Tibial nerve (tissue), 3 donors: ENCODE results near the gene SLC4A1AP.

Source experiments
- CTCF ChIP-seq, 5 experiments: fragments of 200-600 bp in 3 of 5; fragments of 450-650 bp in 2 of 5; sonication (generic) in 3 of 5; IDR thresholded peaks; one replicate each; pipeline ENCODE4 v1.5.1; 2016 to 2019; ENCODE audit warnings: antibody characterized with exemption in 5 of 5, mild to moderate bottlenecking in 3 of 5, moderate library complexity in 2 of 5
- POLR2A ChIP-seq, 2 donors: fragments of 450-650 bp; IDR thresholded peaks; one replicate each; pipeline ENCODE4 v1.6.1; 2017; ENCODE audit warnings: antibody characterized with exemption in 2 of 2, mild to moderate bottlenecking in 2 of 2, moderate library complexity in 2 of 2

- TF ChIP-seq CTCF (IDR thresholded peaks at IDR 0.05) (no peak), POLR2A (IDR thresholded peaks at IDR 0.05) (no peak)
These were observed 10.3 kb upstream of the SLC4A1AP start for GRCh38 chr2:27653397-27653796.
